Testis (tissue), 3 donors: ENCODE results near the gene NUDT3. TPM values are rescaled to one million over a fixed set of nuclear protein-coding genes. Genes with fewer than 3 reads are reported as not detected.
"Not testable (repeated sequence)": the region's sequence is repeated elsewhere in the genome, so short reads cannot be mapped to it uniquely, and the experiment has no call there.

ENCODE experiments used
- DNase-seq: peaks from one replicate; pipeline ENCODE4 v3.0.0-alpha.2; 2019
- H3K27ac ChIP-seq, 2 donors: fragments of 200-600 bp; sonication (generic); one replicate each; pipeline ENCODE4 v1.5.1; 2019
- H3K27me3 ChIP-seq: fragments of 200-600 bp; sonication (generic); one replicate; pipeline ENCODE4 v1.5.1; 2019
- H3K36me3 ChIP-seq: fragments of 200-600 bp; sonication (generic); one replicate; pipeline ENCODE4 v1.5.1; 2017; ENCODE audit warnings: low read depth; ENCODE audit errors: missing control alignments
- H3K4me1 ChIP-seq: fragments of 200-600 bp; sonication (generic); one replicate; pipeline ENCODE4 v1.5.1; 2019
- H3K4me3 ChIP-seq, 2 donors: fragments of 200-600 bp; sonication (generic); one replicate each; pipeline ENCODE4 v1.5.1; 2017 to 2019
- H3K9me3 ChIP-seq: fragments of 200-600 bp; sonication (generic); one replicate; pipeline ENCODE4 v1.5.1; 2017
- POLR2A ChIP-seq: fragments of 450-650 bp; IDR thresholded peaks from one replicate; pipeline ENCODE4 v1.6.1; 2017; ENCODE audit warnings: antibody characterized with exemption, mild to moderate bottlenecking, moderate library complexity
- WGBS, 2 donors: methylation state at CpG; one replicate each; pipeline ENCODE4 v1.1.5; 2018; 5-methylcytosine and 5-hydroxymethylcytosine counted together
- intact Hi-C: fragments of 100-400 bp; cut with DNase I; formaldehyde crosslinking; loops from one replicate; pipeline ENCODE4 v1.15.1; 2023; ENCODE audit warnings: low total_unique reads
- polyA plus RNA-seq: library from polyadenylated mRNA; stranded (reverse); fragments of 350-450 nt; fragmentation: Illumina TruSeq; extraction: RNeasy Lipid Tissue Mini Kit (QIAGEN cat#74804); gene quantifications from one replicate; pipeline ENCODE4 v1.2.3, GENCODE V29; 2014; ENCODE audit warnings: low read depth, low replicate concordance; ENCODE audit not compliant: insufficient read depth
- total RNA-seq, 2 donors: library from RNA; depleted of rRNA; stranded (reverse); fragments of >200 nt; gene quantifications; one replicate each; pipeline ENCODE4 v1.2.3, GENCODE V29; 2016
- TF ChIP-seq, protein P1 (sequence below), 3 experiments: fragments of 450-650 bp in 2 of 3; fragments of 200-600 bp in 1 of 3; sonication (generic) in 1 of 3; IDR thresholded peaks; one replicate each; pipeline ENCODE4 v1.5.1; 2016 to 2019; ENCODE audit warnings: antibody characterized with exemption in 3 of 3, mild to moderate bottlenecking in 2 of 3, moderate library complexity in 1 of 3

NUDT3 gene
- total and polyA plus RNA-seq, 3 donors from 2014 or later, result 18.7 to 28.3 (median 24.0) TPM

DNA sequence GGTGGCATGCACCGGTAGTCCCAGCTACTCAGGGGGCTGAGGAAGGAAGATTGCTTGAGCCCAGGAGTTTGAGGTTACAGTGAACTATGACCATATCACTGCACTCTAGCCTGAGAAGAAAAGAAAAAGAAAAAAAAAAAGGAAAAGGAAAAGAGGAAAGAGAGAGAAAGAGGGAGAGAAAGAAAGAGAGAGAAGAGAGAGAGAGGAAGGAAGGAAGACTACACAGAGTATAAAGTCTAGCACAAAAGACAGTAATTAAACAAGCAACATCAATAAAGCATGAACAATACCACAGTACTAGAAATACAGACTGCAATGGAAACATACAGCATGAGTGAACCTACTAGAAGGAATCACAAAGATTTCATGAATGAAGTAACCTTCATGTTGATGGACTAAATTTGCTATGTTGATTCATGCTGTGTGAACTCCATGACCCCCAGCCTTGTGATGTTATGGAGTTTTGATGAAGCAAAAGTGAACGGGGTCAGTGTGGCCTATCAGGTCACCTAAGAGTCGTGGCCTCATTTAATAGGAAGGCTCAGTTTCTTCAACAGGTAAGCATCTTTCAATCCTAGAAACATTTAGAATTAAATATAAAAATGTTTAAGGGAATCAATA, 57.6 kb downstream of the NUDT3 start:
- no peaks in the 10 kb centered on the region for H3K4me1 ChIP-seq
- no peaks in the 10 kb centered on the region for H3K9me3 ChIP-seq
- intact Hi-C loops, result no loop called here
- H3K27ac ChIP-seq, result no peak overlapping the region
- H3K36me3 ChIP-seq, result no peaks in the 10 kb centered on the region
- no peak for TF ChIP-seq POLR2A
- TF ChIP-seq, protein P1, sequence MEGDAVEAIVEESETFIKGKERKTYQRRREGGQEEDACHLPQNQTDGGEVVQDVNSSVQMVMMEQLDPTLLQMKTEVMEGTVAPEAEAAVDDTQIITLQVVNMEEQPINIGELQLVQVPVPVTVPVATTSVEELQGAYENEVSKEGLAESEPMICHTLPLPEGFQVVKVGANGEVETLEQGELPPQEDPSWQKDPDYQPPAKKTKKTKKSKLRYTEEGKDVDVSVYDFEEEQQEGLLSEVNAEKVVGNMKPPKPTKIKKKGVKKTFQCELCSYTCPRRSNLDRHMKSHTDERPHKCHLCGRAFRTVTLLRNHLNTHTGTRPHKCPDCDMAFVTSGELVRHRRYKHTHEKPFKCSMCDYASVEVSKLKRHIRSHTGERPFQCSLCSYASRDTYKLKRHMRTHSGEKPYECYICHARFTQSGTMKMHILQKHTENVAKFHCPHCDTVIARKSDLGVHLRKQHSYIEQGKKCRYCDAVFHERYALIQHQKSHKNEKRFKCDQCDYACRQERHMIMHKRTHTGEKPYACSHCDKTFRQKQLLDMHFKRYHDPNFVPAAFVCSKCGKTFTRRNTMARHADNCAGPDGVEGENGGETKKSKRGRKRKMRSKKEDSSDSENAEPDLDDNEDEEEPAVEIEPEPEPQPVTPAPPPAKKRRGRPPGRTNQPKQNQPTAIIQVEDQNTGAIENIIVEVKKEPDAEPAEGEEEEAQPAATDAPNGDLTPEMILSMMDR (IDR thresholded peaks at IDR 0.05), result no peak
- no peak for DNase-seq
- 59 to 82% methylated on average over 3 of the region's 3 CpGs for WGBS, 2 donors
- H3K4me3 ChIP-seq, result no peak overlapping the region
- no peaks in the 10 kb centered on the region for H3K27me3 ChIP-seq

DNA sequence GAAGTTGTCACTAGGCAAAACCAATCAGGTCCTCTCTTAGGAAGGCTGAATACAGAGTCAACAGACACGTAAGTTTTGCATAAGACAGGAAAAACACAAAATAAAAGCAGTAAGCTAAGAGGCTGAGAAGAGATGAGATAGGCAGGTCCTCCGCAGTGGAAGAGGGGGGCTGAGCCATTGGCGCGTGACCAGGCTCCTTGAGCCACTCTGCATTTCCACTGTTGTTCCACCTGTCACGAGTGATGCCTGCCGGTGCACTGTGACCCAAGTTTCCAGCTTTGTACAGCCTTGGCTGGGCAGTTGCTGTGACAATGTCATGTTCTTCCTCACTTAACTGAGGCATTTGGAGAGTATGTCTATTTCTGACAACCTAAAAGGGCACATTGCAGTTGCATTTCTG, 58.6 kb downstream of the NUDT3 start:
- Histone ChIP-seq H3K4me1 (no peaks in the 10 kb centered on the region), H3K4me3 (no peak overlapping the region), H3K27ac (no peak overlapping the region), H3K9me3 (no peaks in the 10 kb centered on the region), H3K27me3 (no peaks in the 10 kb centered on the region), H3K36me3 (no peaks in the 10 kb centered on the region)
- no peak for DNase-seq
- intact Hi-C loops, result no loop called here
- 92 to 95% methylated on average over 6 of the region's 6 CpGs for WGBS, 2 donors
- TF ChIP-seq POLR2A, result no peak
- TF ChIP-seq, protein P1 (IDR thresholded peaks at IDR 0.05), result no peak

DNA sequence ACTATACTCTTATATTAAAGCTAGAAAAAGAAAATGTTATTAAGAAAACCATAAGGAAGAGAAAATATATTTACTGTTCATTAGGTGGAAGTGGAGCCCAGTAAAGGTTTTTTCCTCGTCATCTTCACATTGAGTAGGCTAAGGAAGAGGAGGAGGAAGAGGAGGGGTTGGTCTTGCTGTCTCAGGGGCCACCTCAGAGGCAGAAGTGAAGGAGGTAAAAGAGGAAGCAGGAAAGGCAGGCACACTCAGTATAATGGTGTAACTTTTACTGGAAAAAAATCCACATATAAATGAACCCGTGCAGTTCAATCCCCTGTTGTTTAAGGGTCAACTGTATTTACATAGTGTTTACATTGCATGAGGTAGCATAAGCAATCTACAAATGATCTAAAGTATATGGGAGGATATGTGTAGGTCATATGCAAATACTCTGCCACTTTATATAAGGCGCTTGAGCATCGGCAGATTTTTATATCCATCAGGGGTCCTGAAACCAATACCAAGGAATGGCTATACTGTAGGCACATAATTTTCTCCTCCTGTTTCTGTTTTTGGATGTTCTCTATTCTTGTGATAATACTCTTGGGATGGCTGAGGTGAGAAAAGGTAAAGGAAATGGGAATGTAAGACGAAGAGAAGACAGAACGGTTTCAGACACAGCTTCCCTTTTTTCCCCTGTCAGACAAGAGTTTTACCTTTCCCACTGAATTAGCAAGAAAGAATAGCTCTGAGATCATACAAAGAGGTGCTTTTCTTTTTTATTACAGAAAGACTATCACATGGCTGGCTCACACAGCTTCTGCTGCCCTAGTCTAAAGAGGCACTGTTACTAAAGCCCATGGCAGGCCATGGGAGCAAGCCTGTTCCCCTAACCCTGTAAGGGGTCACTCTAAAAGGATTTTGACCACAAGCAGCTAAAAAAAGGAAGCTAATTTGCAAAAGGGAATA, 59.9 kb downstream of the NUDT3 start:
- Histone ChIP-seq H3K27ac (no peak overlapping the region), H3K4me3 (no peak overlapping the region), H3K4me1 (no peaks in the 10 kb centered on the region), H3K36me3 (no peaks in the 10 kb centered on the region), H3K9me3 (no peaks in the 10 kb centered on the region), H3K27me3 (no peaks in the 10 kb centered on the region)
- TF ChIP-seq, protein P1 (IDR thresholded peaks at IDR 0.05), result no peak
- no peak for TF ChIP-seq POLR2A
- WGBS, 2 donors, result 84 to 88% methylated on average over 6 of the region's 6 CpGs
- no peak for DNase-seq
- intact Hi-C loops, result no loop called here

DNA sequence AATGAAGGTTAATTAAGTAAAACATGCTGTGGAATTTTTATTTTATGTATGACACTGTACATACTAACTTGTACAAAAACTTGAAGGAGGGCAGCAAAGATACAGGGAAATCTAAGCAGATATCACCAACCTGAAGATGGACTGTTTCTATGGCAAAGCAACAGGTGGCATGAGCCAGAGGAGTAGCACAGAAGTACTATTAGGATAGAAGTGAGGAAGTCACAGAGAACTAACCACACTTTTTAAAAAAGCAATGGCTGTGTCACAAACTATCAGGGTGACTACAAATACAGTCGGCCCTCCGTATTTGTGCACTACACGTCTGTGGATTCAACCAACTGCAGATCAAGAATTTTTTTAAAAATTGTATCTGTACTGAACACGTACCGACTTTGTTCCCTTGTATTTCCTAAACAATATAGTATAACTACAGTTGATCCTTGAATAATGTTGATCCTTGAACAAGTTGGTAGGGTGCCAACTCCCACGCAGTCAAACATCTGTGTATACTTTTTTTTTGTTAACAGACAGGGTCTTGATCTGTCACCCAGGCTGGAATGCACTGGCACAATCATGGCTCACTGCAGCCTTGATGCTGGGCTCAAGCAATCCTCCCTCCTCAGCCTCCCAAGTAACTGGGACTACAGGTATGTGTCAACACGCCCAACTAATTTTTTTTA, 61.0 kb downstream of the NUDT3 start:
- Histone ChIP-seq H3K36me3 (no peaks in the 10 kb centered on the region), H3K27me3 (no peaks in the 10 kb centered on the region), H3K4me3 (no peak overlapping the region), H3K9me3 (no peaks in the 10 kb centered on the region), H3K27ac (no peak overlapping the region), H3K4me1 (no peaks in the 10 kb centered on the region)
- no peak for DNase-seq
- intact Hi-C loops, result no loop called here
- TF ChIP-seq POLR2A, result no peak
- TF ChIP-seq, protein P1 (IDR thresholded peaks at IDR 0.05), result no peak
- 56 to 62% methylated on average over 7 of the region's 7 CpGs for WGBS, 2 donors

DNA sequence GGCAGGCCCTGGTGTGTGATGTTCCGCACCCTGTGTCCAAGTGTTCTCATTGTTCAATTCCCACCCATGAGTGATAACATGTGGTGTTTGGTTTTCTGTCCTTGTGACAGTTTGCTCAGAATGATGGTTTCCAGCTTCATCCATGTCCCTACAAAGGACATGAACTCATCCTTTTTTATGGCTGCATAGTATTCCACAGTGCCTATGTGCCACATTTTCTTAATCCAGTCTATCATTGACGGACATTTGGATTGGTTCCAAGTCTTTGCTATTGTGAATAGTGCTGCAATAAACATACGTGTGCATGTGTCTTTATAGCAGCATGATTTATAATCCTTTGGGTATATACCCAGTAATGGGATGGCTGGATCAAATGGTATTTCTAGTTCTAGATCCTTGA, 62.7 kb downstream of the NUDT3 start:
- H3K27ac ChIP-seq, H3K27me3 ChIP-seq, H3K4me3 ChIP-seq, H3K36me3 ChIP-seq, H3K9me3 ChIP-seq, H3K4me1 ChIP-seq, intact Hi-C loops, DNase-seq: not testable (repeated sequence)
- 97% methylated on average over 3 of the region's 3 CpGs for WGBS, 2 donors
